LHCN-M2 (cell line): ENCODE measurements around the gene IARS2. TPM values are rescaled to one million over a fixed set of nuclear protein-coding genes. Genes with fewer than 3 reads are reported as not detected.
"Not testable (repeated sequence)": the region's sequence is repeated elsewhere in the genome, so short reads cannot be mapped to it uniquely, and the experiment has no call there.

Experiments
- DNase-seq: peaks from one replicate; pipeline ENCODE4 v3.0.0-alpha.2; 2012; ENCODE audit warnings: low read depth
- polyA plus RNA-seq: library from polyadenylated mRNA; unstranded; fragments of >200 nt; gene quantifications from one replicate; pipeline ENCODE4 v1.2.1, GENCODE V29; 2012; ENCODE audit warnings: missing spikeins
- total RNA-seq: library from RNA; depleted of rRNA; stranded (reverse); fragments of >200 nt; gene quantifications from 2 replicates; pipeline ENCODE4 v1.2.3, GENCODE V29; 2014; rRNA removed

The IARS2 gene
- total RNA-seq, result 104 and 107 TPM in 2 replicates
- polyA plus RNA-seq, result 42.5 TPM

DNA sequence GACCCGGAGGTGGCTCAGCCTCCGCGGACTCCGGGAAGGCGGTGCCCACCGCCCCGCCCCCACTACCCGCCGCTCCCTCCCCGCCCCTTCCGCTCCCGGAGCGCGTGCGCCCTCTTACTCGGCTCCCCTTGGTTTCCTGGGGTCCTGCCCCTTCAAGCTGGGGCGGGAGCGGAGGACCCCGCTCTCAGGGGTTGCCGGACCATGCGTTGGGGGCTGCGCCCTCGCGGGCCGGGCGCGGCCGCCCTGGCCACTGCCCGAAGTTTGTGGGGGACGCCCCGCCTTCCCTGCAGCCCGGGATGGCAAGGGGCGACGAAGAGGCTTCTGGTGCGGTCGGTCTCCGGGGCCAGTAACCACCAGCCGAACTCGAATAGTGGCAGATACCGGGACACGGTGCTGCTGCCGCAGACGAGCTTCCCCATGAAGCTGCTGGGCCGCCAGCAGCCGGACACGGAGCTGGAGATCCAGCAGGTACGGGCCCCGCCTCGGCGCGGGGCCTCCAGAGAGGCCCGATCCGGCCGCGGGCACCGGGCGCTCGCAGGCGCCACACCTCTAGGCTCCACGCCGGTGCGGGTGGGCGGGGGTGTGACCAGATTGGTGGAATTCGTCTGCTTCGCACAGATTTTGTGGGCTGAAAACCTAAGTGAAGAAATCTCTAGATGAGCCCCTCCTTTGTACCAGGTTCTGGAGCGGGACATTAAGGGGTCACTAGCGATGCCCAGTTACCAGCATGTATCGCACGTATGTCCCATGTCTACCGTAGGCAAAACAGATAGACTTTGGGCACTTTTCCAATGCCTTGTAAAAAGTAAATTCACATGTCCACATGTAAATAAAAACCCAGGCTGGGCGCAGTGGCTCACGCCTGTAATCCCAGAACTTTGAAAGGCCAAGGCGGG lies at the start of gene IARS2:
TSS of gene IARS2 (plus strand) at position 117 of the 896 bp plus-strand sequence. CDS start at position 202, 85 bp downstream.
- peak; percentile 78 for DNase-seq

GRCh38 chr1:220044678-220045355 lies 49.1 kb upstream of the IARS2 start:
- DNase-seq, result no peak

DNA sequence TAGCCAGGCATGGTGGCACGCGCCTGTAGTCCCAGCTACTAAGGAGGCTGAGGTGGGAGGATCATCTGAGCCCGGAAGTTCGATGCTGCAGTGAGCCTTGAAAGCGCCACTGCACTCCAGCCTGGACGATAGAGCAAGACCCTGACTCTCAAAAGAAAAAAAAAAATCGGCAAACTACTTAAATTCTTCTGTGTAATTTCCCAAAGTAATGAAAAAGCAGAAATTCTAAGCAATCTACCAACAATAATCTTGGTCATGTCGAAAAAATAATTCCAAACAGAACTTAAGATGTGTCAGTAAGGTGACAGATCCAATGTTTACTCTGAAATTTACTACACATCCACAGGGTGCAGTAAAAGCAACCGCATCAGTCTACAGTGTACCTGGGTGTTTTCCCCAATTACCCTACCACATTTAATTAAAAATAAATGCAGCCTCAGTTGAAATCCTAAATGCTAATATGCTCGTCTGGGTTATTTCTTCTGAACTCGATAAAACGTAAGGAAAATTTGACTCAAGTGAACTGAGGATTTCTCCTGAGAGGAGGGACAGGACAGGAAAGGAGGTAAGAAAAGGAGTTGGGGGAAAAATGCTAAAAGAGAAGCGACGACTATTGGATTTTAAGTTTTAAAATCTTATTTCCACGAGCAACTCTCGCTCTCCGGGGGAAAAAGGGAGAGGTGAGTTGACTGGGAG lies 48.4 kb upstream of the IARS2 start:
- DNase-seq, result no peak

DNA sequence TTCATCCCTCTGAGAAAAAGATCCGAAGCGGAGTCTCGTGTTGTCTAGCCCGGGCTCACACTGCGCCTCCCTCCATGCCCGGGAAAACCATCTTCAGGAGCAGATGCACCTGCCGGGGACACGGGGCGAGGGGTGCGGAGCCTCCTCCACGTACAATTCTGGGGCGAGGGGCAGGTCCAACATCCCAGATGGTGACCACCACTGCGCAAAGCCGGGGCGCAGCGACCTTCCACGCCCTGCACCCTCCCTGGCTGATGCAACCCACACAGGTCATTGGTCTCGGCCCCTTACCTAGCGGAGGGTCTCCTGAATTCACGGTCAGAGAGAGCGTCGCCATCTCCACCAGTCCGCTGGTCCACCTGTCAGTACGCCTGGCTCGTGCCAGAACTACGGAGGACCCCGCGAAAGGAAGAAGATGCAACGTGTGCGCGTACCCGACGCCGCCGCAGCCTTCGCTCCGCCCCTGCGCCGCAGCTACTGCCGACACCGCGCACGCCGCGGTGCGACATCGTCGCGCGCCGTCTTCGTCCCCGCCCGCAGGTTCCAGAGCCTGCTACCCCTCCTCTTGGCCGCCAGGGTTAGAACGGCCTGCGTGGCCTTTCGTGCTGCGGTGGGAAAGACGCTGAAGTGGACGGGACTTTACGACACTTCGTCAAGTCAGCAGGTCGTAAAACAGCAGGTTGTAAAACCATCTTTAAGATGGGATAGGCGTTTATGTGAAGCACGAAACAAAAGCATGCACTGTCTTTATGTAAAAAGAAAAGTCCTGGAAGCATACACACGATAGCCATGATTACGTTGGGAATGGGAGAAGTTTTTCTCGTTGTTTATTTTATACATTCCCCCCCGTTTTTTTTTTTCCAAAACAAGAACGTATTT lies 47.6 kb upstream of the IARS2 start, which contains the start of gene EPRS1:
TSS of gene EPRS1 (minus strand) at position 454 of the 879 bp plus-strand sequence. CDS start at position 337, 117 bp downstream.
- peak; percentile 97 for DNase-seq

- DNase-seq, result no peak
Measured at GRCh38 chr1:220056374-220056773, 37.6 kb upstream of the IARS2 start.

GRCh38 chr1:220060876-220061275 lies 33.1 kb upstream of the IARS2 start:
- DNase-seq, result no peak

GRCh38 chr1:220062629-220063028 lies 31.3 kb upstream of the IARS2 start:
- DNase-seq, result no peak

DNA sequence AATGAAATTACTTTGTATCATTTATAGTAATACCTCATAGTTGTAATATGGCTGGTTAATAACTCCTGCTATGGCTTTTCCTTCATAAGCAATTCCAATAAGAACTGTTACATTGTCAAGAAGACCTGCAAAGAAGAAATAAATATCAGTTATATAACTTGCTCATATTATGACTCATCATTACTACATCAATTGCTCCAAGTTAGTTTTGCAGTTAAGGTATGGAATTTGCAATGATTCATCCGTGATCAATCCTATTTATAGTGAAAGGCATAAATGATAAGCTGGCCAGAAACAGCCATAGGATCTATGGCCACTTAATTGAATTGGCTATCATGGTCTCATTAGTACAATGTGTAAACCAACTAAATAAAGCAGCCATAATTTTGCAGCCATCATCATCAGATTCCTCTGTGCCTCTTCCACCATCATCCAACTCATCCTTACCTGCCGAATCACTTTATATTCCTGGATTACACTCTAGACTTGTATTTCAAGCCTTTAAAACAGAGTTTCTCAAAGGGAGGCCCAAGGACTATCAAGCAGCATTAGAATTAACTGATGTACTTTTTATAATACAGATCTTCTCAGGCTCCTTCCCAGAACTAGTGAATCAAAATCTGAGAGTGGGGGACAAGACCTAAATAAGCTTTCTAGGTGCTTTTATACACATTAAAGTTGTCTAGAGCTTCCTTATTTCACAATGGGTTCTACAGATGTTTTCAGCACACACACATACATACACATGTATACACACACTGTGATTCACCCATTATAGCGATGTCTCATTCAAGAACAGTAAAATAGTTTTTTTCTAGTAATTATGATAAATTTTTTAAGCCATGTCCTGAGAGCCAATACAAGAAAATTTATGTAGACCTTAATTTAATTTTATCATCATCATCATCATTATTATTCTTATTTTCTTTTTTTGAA lies 26.4 kb upstream of the IARS2 start:
- DNase-seq, result no peak

DNA sequence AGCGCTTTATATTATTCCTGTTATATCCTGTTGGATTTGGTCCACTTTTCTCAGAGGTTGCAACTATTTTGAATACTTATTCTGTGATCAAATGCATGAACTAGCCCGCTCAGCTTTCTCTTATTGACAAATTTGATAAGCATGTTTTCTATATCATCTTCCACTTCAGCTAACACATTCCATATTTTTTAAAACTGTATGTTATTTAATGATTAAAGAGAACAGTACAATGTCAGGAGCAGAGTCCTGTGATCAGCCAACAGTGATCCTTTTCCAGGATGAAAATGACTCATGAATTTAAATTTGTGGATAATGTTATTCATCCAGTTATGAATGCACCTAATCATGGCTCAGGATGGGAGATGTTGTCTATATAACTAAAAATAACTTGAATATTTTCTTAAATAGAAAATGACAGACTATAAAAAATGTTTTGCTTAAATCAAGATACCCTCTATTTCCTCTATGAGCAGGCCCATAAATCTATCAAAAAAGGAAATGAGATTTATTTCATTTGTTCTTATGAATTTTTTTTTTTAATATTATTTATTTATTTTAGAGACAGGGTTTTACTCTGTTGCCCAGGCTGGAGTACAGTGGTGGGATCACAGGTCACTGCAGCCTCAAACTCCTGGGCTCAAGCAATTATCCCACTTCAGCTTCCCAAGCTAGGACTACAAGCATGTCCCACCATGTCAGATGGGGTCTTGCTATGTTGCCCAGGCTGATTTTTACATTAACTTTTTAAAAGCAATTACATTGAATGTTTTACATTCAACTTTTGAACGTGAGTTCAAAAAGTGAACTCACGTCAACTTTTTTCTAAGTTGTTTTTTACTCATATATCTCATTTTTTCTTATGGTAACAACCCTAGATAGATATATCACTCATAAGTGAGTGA lies 16.8 kb upstream of the IARS2 start:
- no peak for DNase-seq

GRCh38 chr1:220077887-220078286 lies 16.0 kb upstream of the IARS2 start:
- DNase-seq, result no peak

DNA sequence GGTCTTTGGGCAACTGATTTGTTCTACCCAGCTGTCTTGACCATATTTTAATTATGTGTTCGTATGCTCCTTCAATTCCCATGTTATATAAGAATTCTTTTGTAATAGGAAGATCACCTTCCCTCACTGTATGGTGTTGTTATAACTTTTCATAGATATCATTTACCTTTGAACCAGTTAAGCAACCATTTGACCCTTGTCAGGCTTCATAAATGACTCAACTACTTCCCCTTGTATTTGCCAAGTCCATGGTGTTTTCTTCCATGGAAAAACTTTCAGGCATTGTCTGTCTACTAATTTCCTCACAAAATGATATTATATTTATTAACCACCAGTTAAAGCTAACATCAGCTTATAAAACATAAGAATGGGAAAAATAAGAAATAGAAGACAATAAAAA lies 9.5 kb upstream of the IARS2 start:
- DNase-seq, result no peak

GRCh38 chr1:220086261-220086686 lies 7.7 kb upstream of the IARS2 start:
- DNase-seq, result not testable (repeated sequence)

DNA sequence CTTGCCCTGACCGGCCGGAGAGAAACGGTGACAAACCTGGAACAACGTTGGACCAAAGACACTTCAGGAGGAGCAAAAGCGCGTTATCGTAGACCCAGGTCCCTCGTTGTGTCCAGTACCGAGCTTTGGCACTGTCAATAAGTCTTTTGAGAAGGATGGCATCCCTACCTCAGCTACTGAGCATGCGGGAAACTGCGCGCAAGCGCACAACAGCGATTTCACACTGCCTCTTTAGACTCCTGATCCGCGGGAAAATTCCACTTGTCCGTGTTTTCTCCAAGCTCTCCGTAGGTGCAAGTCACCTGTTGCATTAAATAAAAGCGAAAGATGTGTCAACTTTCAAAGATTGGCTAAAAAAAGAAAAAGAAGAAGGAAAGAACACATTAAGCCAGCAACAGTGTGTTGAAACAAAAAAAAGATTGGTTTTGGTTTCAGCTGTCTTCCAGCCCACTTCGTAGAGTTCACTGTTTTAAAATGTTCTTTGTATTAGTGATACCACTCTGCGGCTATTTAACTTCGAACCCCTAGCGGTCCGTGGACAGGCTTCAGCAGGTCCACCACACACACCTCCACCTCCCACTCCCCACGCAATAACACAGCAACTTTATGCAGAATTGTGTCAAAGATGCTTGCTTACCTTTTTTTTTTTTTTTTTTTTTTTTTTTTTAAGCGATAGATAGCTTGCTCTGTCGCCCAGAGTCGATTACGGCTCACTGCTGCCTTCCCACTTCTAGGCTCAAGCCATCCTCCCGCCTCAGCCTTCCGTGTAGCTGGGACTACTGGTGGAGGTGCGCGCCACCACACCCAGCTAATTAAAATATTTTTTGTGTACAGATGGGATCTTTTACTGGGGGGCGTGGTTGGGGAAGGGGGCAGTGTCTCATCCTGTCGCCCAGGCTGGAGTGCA lies 4.0 kb upstream of the IARS2 start, which contains the start of gene BPNT1:
TSS of gene BPNT1 (minus strand) at position 139 of the 907 bp plus-strand sequence. CDS start 9,942 bp downstream, outside the sequence.
- peak; percentile 92 for DNase-seq

- no peak for DNase-seq
Measured at GRCh38 chr1:220092694-220093093, 1.2 kb upstream of the IARS2 start.

DNA sequence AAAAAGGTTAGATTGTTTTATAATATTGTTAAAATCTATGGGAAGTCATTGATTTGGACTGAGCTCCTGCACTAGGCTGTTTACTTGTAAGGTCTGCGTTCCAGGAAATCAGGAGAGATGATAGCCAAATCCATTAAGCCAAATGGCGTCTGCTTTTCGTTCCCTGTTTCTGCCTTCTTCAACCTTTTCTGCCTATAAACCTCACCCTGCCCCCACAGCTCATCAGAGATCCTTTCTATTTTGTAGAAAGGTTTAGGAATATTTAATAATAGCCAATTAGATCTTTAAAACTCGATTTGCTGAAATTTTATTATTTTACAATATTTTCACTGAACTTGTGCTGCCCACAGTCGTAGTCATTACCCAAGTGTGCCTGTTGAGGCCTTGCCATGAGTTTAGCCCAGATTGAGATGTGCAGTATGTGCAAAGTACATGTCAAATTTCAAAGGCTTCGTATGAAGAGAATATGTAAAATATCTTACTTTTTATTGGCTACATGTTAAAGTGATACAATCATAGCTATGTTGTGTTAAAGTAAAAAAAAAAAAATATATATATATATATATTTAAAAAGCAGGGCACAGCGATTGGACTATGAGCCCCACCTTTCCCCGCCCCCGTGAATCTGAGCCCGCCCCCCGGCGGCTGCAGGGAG lies 444 bp upstream of the IARS2 start:
- DNase-seq, result no peak

DNA sequence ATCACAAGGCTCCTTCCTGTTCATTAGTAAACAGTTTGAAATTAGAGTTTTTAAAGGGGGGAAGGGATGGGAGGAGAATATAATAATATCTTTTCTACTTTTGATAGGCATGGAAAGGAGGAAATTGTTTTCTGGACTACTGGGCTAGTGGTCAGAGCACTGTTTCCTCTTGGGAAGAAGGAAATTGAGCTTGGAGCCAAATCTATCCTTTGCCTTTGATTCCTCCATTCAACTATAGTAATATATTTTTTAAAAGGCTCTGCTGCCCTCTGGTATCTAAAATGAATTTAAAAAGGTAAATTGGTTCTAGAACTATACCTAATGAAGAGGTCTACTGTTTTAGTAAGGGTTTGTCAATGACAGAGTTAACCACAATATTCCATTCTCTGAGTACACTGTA lies 5.9 kb downstream of the IARS2 start:
- DNase-seq, result no peak

DNA sequence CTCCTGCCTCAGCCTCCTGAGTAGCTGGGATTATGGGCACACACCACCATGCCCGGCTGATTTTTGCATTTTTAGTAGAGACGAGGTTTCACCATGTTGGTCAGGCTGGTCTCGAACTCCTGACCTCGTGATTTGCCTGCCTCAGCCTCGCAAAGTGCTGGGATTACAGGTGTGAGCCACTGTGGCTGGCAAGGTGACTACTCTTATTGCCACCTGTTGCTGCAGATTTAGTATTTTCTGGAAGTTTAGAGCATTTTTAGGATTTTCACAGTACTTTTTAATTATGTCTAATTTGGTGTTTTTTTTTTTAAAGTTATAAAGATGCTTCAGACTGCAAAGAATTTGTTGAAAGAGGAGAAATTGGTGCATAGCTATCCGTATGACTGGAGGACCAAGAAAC lies 16.5 kb downstream of the IARS2 start:
- not testable (repeated sequence) for DNase-seq
